Right renal cortex interstitium (tissue), 3 donors: ENCODE results near the gene DLG2. TPM values are rescaled to one million over a fixed set of nuclear protein-coding genes. Genes with fewer than 3 reads are reported as not detected.
A peak's percentile ranks its signal among the peaks of the same experiment; 100 is the strongest.
"Not testable (repeated sequence)": the region's sequence is repeated elsewhere in the genome, so short reads cannot be mapped to it uniquely, and the experiment has no call there.

Experiments used
- DNase-seq, 3 donors: peaks; one replicate each; pipeline ENCODE4 v3.0.0-alpha.2; 2013; ENCODE audit warnings: low read depth in 3 of 3, low spot score in 2 of 3
- polyA plus RNA-seq, 3 donors: library from polyadenylated mRNA; unstranded; fragments of 120-200 nt; gene quantifications; one replicate each; pipeline ENCODE4 v1.2.1, GENCODE V29; 2013; ENCODE audit not compliant: insufficient read length in 3 of 3

The DLG2 gene
- polyA plus RNA-seq, 3 donors: 11.5 to 14.0 (median 13.3) TPM

- no peak for DNase-seq
Measured at GRCh38 chr11:85257837-85258236, 369.3 kb downstream of the DLG2 start.

GRCh38 chr11:85256433-85256832, 370.7 kb downstream of the DLG2 start:
- no peak for DNase-seq

GRCh38 chr11:85249482-85249881, 377.7 kb downstream of the DLG2 start:
- DNase-seq: no peak

GRCh38 chr11:85247797-85248196, 379.3 kb downstream of the DLG2 start:
- no peak for DNase-seq

- no peak for DNase-seq
Measured at GRCh38 chr11:85238906-85239305, 388.2 kb downstream of the DLG2 start.

- DNase-seq: not testable (repeated sequence)
Measured at GRCh38 chr11:85238038-85238437, 389.1 kb downstream of the DLG2 start.

GRCh38 chr11:85236211-85236610, 390.9 kb downstream of the DLG2 start:
- no peak for DNase-seq

GRCh38 chr11:85232559-85232958, 394.6 kb downstream of the DLG2 start:
- no peak for DNase-seq

GRCh38 chr11:85231588-85231987, 395.6 kb downstream of the DLG2 start:
- DNase-seq: no peak

- not testable (repeated sequence) for DNase-seq
Measured at GRCh38 chr11:85229723-85230122, 397.4 kb downstream of the DLG2 start.

GRCh38 chr11:85196968-85197367, 430.2 kb downstream of the DLG2 start:
- no peak for DNase-seq

- DNase-seq: no peak
Measured at GRCh38 chr11:85195934-85196333, 431.2 kb downstream of the DLG2 start.

- no peak for DNase-seq
Measured at GRCh38 chr11:85187992-85188391, 439.2 kb downstream of the DLG2 start.

- DNase-seq: no peak
Measured at GRCh38 chr11:85184721-85185120, 442.4 kb downstream of the DLG2 start.

- DNase-seq: peak in 2 of 3 donors; percentile 15 to 17
Measured at GRCh38 chr11:85182441-85183387, 444.4 kb downstream of the DLG2 start.

- no peak for DNase-seq
Measured at GRCh38 chr11:85180528-85180927, 446.6 kb downstream of the DLG2 start.

GRCh38 chr11:85171648-85172257, 455.4 kb downstream of the DLG2 start:
- no peak for DNase-seq

- DNase-seq: no peak
Measured at GRCh38 chr11:85170184-85170583, 457.0 kb downstream of the DLG2 start.

GRCh38 chr11:85167471-85167870, 459.7 kb downstream of the DLG2 start:
- no peak for DNase-seq

- no peak for DNase-seq
Measured at GRCh38 chr11:85167038-85167437, 460.1 kb downstream of the DLG2 start.

GRCh38 chr11:85165819-85166218, 461.3 kb downstream of the DLG2 start:
- no peak for DNase-seq

GRCh38 chr11:85164743-85165142, 462.4 kb downstream of the DLG2 start:
- no peak for DNase-seq
